H1 (cell line): ENCODE results near the gene HINT3. TPM values are rescaled to one million over a fixed set of nuclear protein-coding genes. Genes with fewer than 3 reads are reported as not detected.

ENCODE experiments used
- CTCF ChIA-PET: fragments of 300-600 bp; sonication (Branson Sonifier 250); formaldehyde crosslinking; loops from one replicate; lab custom pipeline; 2021; ENCODE audit not compliant: partially characterized antibody; lab: Charles Lee
- POLR2A ChIA-PET: fragments of 300-600 bp; sonication (Branson Sonifier 250); formaldehyde crosslinking; loops from one replicate; lab custom pipeline; 2021; ENCODE audit warnings: inconsistent platforms; ENCODE audit not compliant: partially characterized antibody; lab: Charles Lee
- DNase-seq, 2 experiments: peaks; one replicate each; pipeline versions ENCODE4 v3.0.0 to v3.0.0-alpha.2; 2010 to 2022; ENCODE audit warnings: low spot score in 2 of 2, low read depth in 1 of 2, mixed read lengths in 1 of 2
- FAIRE-seq: peaks from 2 replicates; lab custom pipeline; 2011; peaks lifted over from hg19 to GRCh38; lab: Jason Lieb, UNC
- H2AFZ ChIP-seq: 2 replicates; pipeline ENCODE4 v1.8.1; 2012; ENCODE audit warnings: low read length, inconsistent platforms
- H2AK5ac ChIP-seq: 2 replicates; pipeline ENCODE4 v1.6.1; 2013; ENCODE audit warnings: low read depth, low read length
- H2BK120ac ChIP-seq: replicated peaks from 2 replicates; pipeline ENCODE3; 2013; ENCODE audit warnings: low read depth, low read length, inconsistent platforms
- H2BK12ac ChIP-seq: 2 replicates; pipeline ENCODE4 v1.6.1; 2013; ENCODE audit warnings: low read depth, low read length
- H2BK15ac ChIP-seq: 2 replicates; pipeline ENCODE4 v1.6.1; 2013; ENCODE audit warnings: low read length
- H2BK20ac ChIP-seq: 2 replicates; pipeline ENCODE4 v1.6.1; 2013; ENCODE audit warnings: low read length
- H2BK5ac ChIP-seq: 2 replicates; pipeline ENCODE4 v1.6.1; 2013; ENCODE audit warnings: low read depth, low read length
- H3K14ac ChIP-seq: 2 replicates; pipeline ENCODE4 v1.6.1; 2013; ENCODE audit warnings: inconsistent platforms; ENCODE audit not compliant: insufficient read length
- H3K18ac ChIP-seq: 2 replicates; pipeline ENCODE4 v1.6.1; 2013; ENCODE audit warnings: low read length; ENCODE audit errors: extremely low read depth
- H3K23ac ChIP-seq: 2 replicates; pipeline ENCODE4 v1.6.1; 2013; ENCODE audit warnings: inconsistent platforms; ENCODE audit not compliant: insufficient read length
- H3K23me2 ChIP-seq: 2 replicates; pipeline ENCODE4 v1.6.1; 2013; ENCODE audit warnings: low read depth, low read length
- H3K27ac ChIP-seq: 2 replicates; pipeline ENCODE4 v1.6.1; 2011; ENCODE audit warnings: low read depth, low read length, inconsistent platforms
- H3K27me3 ChIP-seq, 4 experiments: replicated peaks in 1 of 4; 1 replicate in 1 of 4; 2 replicates in 3 of 4; pipeline versions ENCODE4 v1.6.1 to v1.8.1; 2011 to 2013; ENCODE audit warnings: low read length in 3 of 4, mild to moderate bottlenecking in 3 of 4, inconsistent platforms in 2 of 4, mixed read lengths in 2 of 4, moderate library complexity in 1 of 4; ENCODE audit not compliant: control insufficient read depth in 3 of 4, insufficient read depth in 3 of 4; ENCODE audit errors: extremely low read depth in 1 of 4
- H3K36me3 ChIP-seq, 4 experiments: 2 replicates each; pipeline versions ENCODE4 v1.6.1 to v1.8.1; 2011 to 2013; ENCODE audit warnings: mild to moderate bottlenecking in 4 of 4, low read length in 3 of 4, moderate library complexity in 2 of 4, control low read depth in 1 of 4, inconsistent platforms in 1 of 4; ENCODE audit not compliant: insufficient read depth in 4 of 4, control insufficient read depth in 2 of 4
- H3K4ac ChIP-seq: replicated peaks from 2 replicates; pipeline ENCODE3; 2013; ENCODE audit warnings: low read length, low read depth, mixed read lengths, inconsistent platforms; ENCODE audit not compliant: insufficient read length
- H3K4me1 ChIP-seq, 4 experiments: replicated peaks in 1 of 4; 1 replicate in 1 of 4; 2 replicates in 3 of 4; pipeline versions ENCODE4 v1.6.1 to v1.8.1; 2011 to 2013; ENCODE audit warnings: low read length in 3 of 4, inconsistent platforms in 2 of 4, mixed read lengths in 1 of 4; ENCODE audit not compliant: insufficient read depth in 4 of 4, control insufficient read depth in 3 of 4
- H3K4me2 ChIP-seq, 2 experiments: 2 replicates each; pipeline versions ENCODE4 v1.6.1 to v1.8.1; 2011 to 2013; ENCODE audit warnings: low read depth in 2 of 2, low read length in 2 of 2, control low read depth in 1 of 2, inconsistent platforms in 1 of 2, mild to moderate bottlenecking in 1 of 2; ENCODE audit not compliant: insufficient read depth in 1 of 2
- H3K4me3 ChIP-seq, 4 experiments: fragments of 200-600, 300-600 bp in 1 of 4; sonication (generic), shearing (Covaris generic), sonication (Bioruptor Twin) in 1 of 4; 2 replicates each; pipeline versions ENCODE4 v1.5.1 to v1.8.1; 2011 to 2016; ENCODE audit warnings: low read length in 4 of 4, low read depth in 3 of 4, control low read depth in 2 of 4, inconsistent platforms in 2 of 4, mild to moderate bottlenecking in 2 of 4, mixed read lengths in 1 of 4, moderate library complexity in 1 of 4; ENCODE audit not compliant: insufficient read depth in 2 of 4; ENCODE audit errors: extremely low read depth in 1 of 4
- H3K56ac ChIP-seq: replicated peaks from 2 replicates; pipeline ENCODE3; 2013; ENCODE audit warnings: low read depth, mild to moderate bottlenecking, mixed read lengths, low read length, inconsistent platforms; ENCODE audit not compliant: insufficient read length
- H3K79me1 ChIP-seq: 2 replicates; pipeline ENCODE4 v1.6.1; 2013; ENCODE audit warnings: low read depth, low read length, control low read depth
- H3K79me2 ChIP-seq, 2 experiments: 2 replicates each; pipeline versions ENCODE4 v1.6.1 to v1.8.1; 2012 to 2013; ENCODE audit warnings: low read length in 2 of 2, mild to moderate bottlenecking in 2 of 2, inconsistent platforms in 1 of 2; ENCODE audit not compliant: insufficient read depth in 2 of 2, control insufficient read depth in 1 of 2
- H3K9ac ChIP-seq, 4 experiments: replicated peaks in 1 of 4; 1 replicate in 1 of 4; 2 replicates in 3 of 4; pipeline versions ENCODE4 v1.6.1 to v1.8.1; 2011 to 2013; ENCODE audit warnings: low read depth in 3 of 4, low read length in 3 of 4, control low read depth in 2 of 4, mild to moderate bottlenecking in 2 of 4, moderate library complexity in 2 of 4, inconsistent platforms in 1 of 4; ENCODE audit errors: extremely low read depth in 1 of 4
- H3K9me3 ChIP-seq, 2 experiments: 2 replicates each; pipeline versions ENCODE4 v1.6.1 to v1.8.1; 2012 to 2013; ENCODE audit warnings: mild to moderate bottlenecking in 2 of 2, moderate library complexity in 2 of 2, control low read depth in 1 of 2, inconsistent platforms in 1 of 2, low read depth in 1 of 2, low read length in 1 of 2, mixed read lengths in 1 of 2; ENCODE audit not compliant: insufficient read depth in 2 of 2
- H4K20me1 ChIP-seq, 2 experiments: replicated peaks in 1 of 2; 2 replicates each; pipeline versions ENCODE3 to v1.8.1; 2011 to 2013; ENCODE audit warnings: inconsistent platforms in 2 of 2, low read length in 2 of 2, mild to moderate bottlenecking in 1 of 2; ENCODE audit not compliant: insufficient read depth in 2 of 2, control insufficient read depth in 1 of 2
- H4K5ac ChIP-seq: 2 replicates; pipeline ENCODE4 v1.6.1; 2013; ENCODE audit warnings: low read length, low read depth, mixed read lengths, inconsistent platforms; ENCODE audit not compliant: insufficient read length
- H4K8ac ChIP-seq: 2 replicates; pipeline ENCODE4 v1.8.0; 2013; ENCODE audit warnings: mild to moderate bottlenecking, moderate library complexity, low read length, inconsistent platforms; ENCODE audit not compliant: insufficient read depth; ENCODE audit errors: extremely low read depth
- H4K91ac ChIP-seq: replicated peaks from 2 replicates; pipeline ENCODE3; 2013; ENCODE audit warnings: low read length, mixed read lengths, inconsistent platforms; ENCODE audit not compliant: insufficient read length
- JUN ChIP-seq: IDR thresholded peaks from 2 replicates; pipeline ENCODE4 v1.6.1; 2011; ENCODE audit warnings: low read depth, mild to moderate bottlenecking, improper control_type of control experiment, low read length
- SAP30 ChIP-seq: fragments of 300-600 bp; sonication (generic); IDR thresholded peaks from 2 replicates; pipeline ENCODE4 v1.7.1; 2012; ENCODE audit warnings: low read length, moderate library complexity, mild to moderate bottlenecking, inconsistent platforms; ENCODE audit not compliant: insufficient read depth, insufficient replicate concordance
- SP4 ChIP-seq: IDR thresholded peaks from 2 replicates; pipeline ENCODE4 v1.6.1; 2012; ENCODE audit warnings: low read length, inconsistent platforms
- WGBS, 2 experiments: shearing (Covaris generic) in 1 of 2; methylation state at CpG; one replicate each; pipeline versions ENCODE4 v1.1.6 to v1.1.7; 2013 to 2015; ENCODE audit warnings: low lambda C conversion rate in 2 of 2, mixed read lengths in 2 of 2, inconsistent platforms in 1 of 2, low coverage in 1 of 2, missing lambda C conversion rate in 1 of 2; ENCODE audit not compliant: insufficient replicate concordance in 2 of 2, insufficient coverage in 1 of 2, insufficient read length in 1 of 2; ENCODE audit errors: extremely low coverage in 1 of 2, missing lambda C conversion rate in 1 of 2; 5-methylcytosine and 5-hydroxymethylcytosine counted together
- polyA plus RNA-seq, 7 experiments: library from polyadenylated mRNA; depleted of rRNA in 3 of 7; stranded (reverse) in 5 of 7; unstranded in 2 of 7; fragments of >200 nt in 5 of 7; fragments of 200-250 nt in 2 of 7; gene quantifications; 1 replicate in 5 of 7; 2 replicates in 1 of 7; 4 replicates in 1 of 7; pipeline versions ENCODE4 v1.2.1 to v1.2.3, GENCODE V29; 2011 to 2013; ENCODE audit warnings: missing spikeins in 2 of 7, mixed read lengths in 2 of 7
- total RNA-seq: library from RNA; stranded (reverse); fragmentation: NEBNext Ultra II Directional; extraction: Animal tissue kit (Norgen Biotek cat#: 25700); gene quantifications from 2 replicates; pipeline ENCODE4 v1.2.1, GENCODE V29; 2021

Gene HINT3
- total and polyA plus RNA-seq, 2 of the 8 experiments (the other 6 are each of a cell fraction or from before 2014, with no cell fraction given) = 1.2 to 7.8 TPM

DNA sequence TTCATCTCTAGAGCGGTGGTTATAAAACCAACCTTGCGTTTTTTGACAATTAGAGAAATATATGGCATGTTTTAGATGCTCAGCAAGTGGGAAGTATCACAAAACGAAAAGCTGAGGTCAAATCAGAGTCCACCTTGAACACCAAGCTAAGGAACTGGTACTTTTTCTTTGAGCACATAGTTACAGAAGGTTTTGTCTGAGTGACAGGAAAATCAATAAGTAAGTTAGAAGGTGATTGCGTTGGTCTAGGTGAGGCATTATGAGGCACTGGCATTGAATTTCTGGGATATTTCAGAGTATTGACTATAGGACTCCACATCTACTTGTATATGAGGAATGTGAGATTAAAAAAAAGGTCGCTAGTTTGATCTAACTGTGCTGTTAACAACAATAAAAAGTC lies 597 bp upstream of the HINT3 start:
- DNase-seq (no peak), FAIRE-seq (no peak)
- no peak for TF ChIP-seq SP4
- no peak for TF ChIP-seq JUN
- no peak for TF ChIP-seq SAP30
- H4K5ac ChIP-seq = no peak overlapping the region
- no peaks in the 10 kb centered on the region for H3K79me1 ChIP-seq
- H3K56ac ChIP-seq = no peak overlapping the region
- H2BK12ac ChIP-seq = no peak overlapping the region
- H3K4ac ChIP-seq = no peak overlapping the region
- H3K4me3 ChIP-seq = peak overlapping the region in 3 of 4 experiments; percentile 88 to 94 (median 92); a peak in 7 of 8 replicates
- H3K9me3 ChIP-seq = no peaks in the 10 kb centered on the region
- H2AFZ ChIP-seq = peak overlapping the region; percentile 7; the same call in 1 of the 2 replicates
- no peak overlapping the region for H4K91ac ChIP-seq
- POLR2A ChIA-PET = interaction anchor here (0.6 to 1.4 kb wide), 6 partner anchors 10 to 175 kb away, joined by 3 to 4 read pairs (median 3); partner anchors contain the start of gene TRMT11
- H2BK20ac ChIP-seq = no peak overlapping the region
- no peak overlapping the region for H3K23ac ChIP-seq
- CTCF ChIA-PET = interaction anchor here (0.6 to 7.3 kb wide), 48 partner anchors 8 to 1044 kb away, joined by 3 to 77 read pairs (median 4); partner anchors contain the start of genes NCOA7 and TRMT11
- H4K20me1 ChIP-seq = no peaks in the 10 kb centered on the region
- no peaks in the 10 kb centered on the region; the same call in 1 of the 2 replicates for H3K23me2 ChIP-seq
- WGBS, 2 experiments = 44% methylated on average over 5 of the region's 5 CpGs; no CpG with 5 or more reads in 1 of the 2 experiments
- no peaks in the 10 kb centered on the region for H3K36me3 ChIP-seq
- H3K4me1 ChIP-seq = peaks cover 0 to 9% (median 5%) of the 10 kb centered on the region in 4 experiments; a peak in 4 of 7 replicates
- no peak overlapping the region for H2BK15ac ChIP-seq
- no peak overlapping the region for H4K8ac ChIP-seq
- no peak overlapping the region for H3K27ac ChIP-seq
- H2BK120ac ChIP-seq = no peak overlapping the region
- H3K9ac ChIP-seq = no peak overlapping the region
- H3K4me2 ChIP-seq = peak overlapping the region; percentile 4 to 74; a peak in 3 of 4 replicates
- H3K27me3 ChIP-seq = no peaks in the 10 kb centered on the region
- H3K79me2 ChIP-seq = peaks cover 0 to 11% of the 10 kb centered on the region in 2 experiments; a peak in 1 of 4 replicates
- no peak overlapping the region for H2AK5ac ChIP-seq
- H3K14ac ChIP-seq = no peak overlapping the region
- H2BK5ac ChIP-seq = no peak overlapping the region
- H3K18ac ChIP-seq = no peak overlapping the region
